ENCODE results near the gene TRPT1. TPM values are rescaled to one million over a fixed set of nuclear protein-coding genes. Genes with fewer than 3 reads are reported as not detected.

The TRPT1 gene
- polyA plus RNA-seq, 2 of the 4 experiments (the other 2 are of a cell fraction) = 18.6 to 28.5 TPM

DNA sequence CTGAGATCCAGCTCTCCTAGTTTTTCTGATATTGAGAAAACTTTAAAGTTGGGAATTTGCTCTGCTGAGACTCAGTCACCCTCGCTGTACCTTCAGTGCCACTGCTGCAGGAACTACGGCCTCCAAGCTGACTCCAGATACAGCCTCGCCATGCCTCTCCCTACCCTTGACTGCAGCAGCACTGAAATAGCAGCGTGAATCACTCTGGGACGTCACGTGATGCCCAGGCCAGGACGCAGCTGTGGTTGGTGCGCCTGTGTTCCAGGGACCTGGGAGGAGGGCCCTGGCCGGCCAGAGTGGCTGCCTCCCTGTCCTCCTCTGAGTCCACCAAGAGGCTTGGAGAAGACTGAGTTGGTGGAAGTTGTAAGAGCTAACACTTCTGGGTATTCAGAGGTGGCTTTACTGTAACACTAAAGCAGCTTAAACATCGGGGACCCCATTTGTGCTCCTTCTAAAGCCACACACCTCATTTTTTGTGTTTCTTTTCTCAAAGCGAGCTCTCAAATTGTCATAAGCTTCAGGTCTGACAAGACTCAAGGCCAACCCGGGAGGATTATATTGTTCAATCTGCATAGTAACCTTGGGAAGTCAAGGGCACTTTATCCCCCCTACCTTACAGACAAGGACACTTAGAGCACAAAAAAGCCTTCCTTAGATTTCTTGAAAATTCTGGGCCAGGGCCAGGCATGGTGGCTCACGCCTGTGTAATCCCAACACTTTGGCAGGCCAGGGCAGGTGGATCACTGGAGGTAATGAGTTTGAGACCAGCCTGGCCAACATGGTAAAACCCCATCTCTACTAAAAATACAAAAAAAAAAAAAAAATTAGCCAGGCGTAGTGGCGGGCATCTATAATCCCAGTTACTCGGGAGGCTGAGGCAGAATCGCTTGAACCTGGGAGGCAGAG is 44.2 kb downstream of the TRPT1 start (continued):
- TF ChIP-seq, protein P1, sequence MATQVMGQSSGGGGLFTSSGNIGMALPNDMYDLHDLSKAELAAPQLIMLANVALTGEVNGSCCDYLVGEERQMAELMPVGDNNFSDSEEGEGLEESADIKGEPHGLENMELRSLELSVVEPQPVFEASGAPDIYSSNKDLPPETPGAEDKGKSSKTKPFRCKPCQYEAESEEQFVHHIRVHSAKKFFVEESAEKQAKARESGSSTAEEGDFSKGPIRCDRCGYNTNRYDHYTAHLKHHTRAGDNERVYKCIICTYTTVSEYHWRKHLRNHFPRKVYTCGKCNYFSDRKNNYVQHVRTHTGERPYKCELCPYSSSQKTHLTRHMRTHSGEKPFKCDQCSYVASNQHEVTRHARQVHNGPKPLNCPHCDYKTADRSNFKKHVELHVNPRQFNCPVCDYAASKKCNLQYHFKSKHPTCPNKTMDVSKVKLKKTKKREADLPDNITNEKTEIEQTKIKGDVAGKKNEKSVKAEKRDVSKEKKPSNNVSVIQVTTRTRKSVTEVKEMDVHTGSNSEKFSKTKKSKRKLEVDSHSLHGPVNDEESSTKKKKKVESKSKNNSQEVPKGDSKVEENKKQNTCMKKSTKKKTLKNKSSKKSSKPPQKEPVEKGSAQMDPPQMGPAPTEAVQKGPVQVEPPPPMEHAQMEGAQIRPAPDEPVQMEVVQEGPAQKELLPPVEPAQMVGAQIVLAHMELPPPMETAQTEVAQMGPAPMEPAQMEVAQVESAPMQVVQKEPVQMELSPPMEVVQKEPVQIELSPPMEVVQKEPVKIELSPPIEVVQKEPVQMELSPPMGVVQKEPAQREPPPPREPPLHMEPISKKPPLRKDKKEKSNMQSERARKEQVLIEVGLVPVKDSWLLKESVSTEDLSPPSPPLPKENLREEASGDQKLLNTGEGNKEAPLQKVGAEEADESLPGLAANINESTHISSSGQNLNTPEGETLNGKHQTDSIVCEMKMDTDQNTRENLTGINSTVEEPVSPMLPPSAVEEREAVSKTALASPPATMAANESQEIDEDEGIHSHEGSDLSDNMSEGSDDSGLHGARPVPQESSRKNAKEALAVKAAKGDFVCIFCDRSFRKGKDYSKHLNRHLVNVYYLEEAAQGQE (IDR thresholded peaks at IDR 0.05) = no peak
- TF ChIP-seq MAZ (IDR thresholded peaks at IDR 0.05; ENCODE audit: borderline replicate concordance, low read depth, low read length) (no peak), CHD4 (IDR thresholded peaks at IDR 0.05; ENCODE audit: borderline replicate concordance) (no peak), MAFK (IDR thresholded peaks at IDR 0.05; ENCODE audit: partially characterized antibody) (no peak), FOSL2 (IDR thresholded peaks at IDR 0.05) (peak; percentile 22; the same call in 1 of the 2 replicates), FOSL2 (CRISPR knock-in tag; IDR thresholded peaks at IDR 0.05) (peak; percentile 84), EHF (CRISPR knock-in tag; IDR thresholded peaks at IDR 0.05) (no peak), RNF2 (IDR thresholded peaks at IDR 0.05; ENCODE audit: borderline replicate concordance, low read depth) (no peak), JUN (IDR thresholded peaks at IDR 0.05) (peak in 1 of 2 experiments; percentile 47; a peak in 1 of 5 replicates), POLR2A (IDR thresholded peaks at IDR 0.05; ENCODE audit: low read length) (peak; percentile 91), BHLHE40 (IDR thresholded peaks at IDR 0.05; ENCODE audit: low read depth, low read length) (no peak), RCOR1 (IDR thresholded peaks at IDR 0.05; ENCODE audit: low read depth, low read length) (no peak), TP53 (CRISPR knock-in tag; IDR thresholded peaks at IDR 0.05) (no peak), ZFP36 (IDR thresholded peaks at IDR 0.05; ENCODE audit: borderline replicate concordance, partially characterized antibody) (no peak), HOXA7 (CRISPR knock-in tag; IDR thresholded peaks at IDR 0.05) (no peak), EHMT2 (IDR thresholded peaks at IDR 0.05; ENCODE audit: low read depth) (no peak), TFCP2L1 (CRISPR knock-in tag; IDR thresholded peaks at IDR 0.05) (no peak), CEBPB (IDR thresholded peaks at IDR 0.05) (no peak), ZSCAN20 (CRISPR knock-in tag; IDR thresholded peaks at IDR 0.05) (0 out of 2 replicates have a peak, but pooled peaks have one; percentile 21), EP300 (IDR thresholded peaks at IDR 0.05) (no peak), SMC3 (IDR thresholded peaks at IDR 0.05) (no peak)
- TF ChIP-seq, protein P2, sequence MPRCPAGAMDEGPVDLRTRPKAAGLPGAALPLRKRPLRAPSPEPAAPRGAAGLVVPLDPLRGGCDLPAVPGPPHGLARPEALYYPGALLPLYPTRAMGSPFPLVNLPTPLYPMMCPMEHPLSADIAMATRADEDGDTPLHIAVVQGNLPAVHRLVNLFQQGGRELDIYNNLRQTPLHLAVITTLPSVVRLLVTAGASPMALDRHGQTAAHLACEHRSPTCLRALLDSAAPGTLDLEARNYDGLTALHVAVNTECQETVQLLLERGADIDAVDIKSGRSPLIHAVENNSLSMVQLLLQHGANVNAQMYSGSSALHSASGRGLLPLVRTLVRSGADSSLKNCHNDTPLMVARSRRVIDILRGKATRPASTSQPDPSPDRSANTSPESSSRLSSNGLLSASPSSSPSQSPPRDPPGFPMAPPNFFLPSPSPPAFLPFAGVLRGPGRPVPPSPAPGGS (IDR thresholded peaks at IDR 0.05) = no peak
- TF ChIP-seq, protein P3, sequence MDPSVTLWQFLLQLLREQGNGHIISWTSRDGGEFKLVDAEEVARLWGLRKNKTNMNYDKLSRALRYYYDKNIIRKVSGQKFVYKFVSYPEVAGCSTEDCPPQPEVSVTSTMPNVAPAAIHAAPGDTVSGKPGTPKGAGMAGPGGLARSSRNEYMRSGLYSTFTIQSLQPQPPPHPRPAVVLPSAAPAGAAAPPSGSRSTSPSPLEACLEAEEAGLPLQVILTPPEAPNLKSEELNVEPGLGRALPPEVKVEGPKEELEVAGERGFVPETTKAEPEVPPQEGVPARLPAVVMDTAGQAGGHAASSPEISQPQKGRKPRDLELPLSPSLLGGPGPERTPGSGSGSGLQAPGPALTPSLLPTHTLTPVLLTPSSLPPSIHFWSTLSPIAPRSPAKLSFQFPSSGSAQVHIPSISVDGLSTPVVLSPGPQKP (IDR thresholded peaks at IDR 0.05; ENCODE audit: low read depth, low read length) = no peak
- TF ChIP-seq, protein P4, sequence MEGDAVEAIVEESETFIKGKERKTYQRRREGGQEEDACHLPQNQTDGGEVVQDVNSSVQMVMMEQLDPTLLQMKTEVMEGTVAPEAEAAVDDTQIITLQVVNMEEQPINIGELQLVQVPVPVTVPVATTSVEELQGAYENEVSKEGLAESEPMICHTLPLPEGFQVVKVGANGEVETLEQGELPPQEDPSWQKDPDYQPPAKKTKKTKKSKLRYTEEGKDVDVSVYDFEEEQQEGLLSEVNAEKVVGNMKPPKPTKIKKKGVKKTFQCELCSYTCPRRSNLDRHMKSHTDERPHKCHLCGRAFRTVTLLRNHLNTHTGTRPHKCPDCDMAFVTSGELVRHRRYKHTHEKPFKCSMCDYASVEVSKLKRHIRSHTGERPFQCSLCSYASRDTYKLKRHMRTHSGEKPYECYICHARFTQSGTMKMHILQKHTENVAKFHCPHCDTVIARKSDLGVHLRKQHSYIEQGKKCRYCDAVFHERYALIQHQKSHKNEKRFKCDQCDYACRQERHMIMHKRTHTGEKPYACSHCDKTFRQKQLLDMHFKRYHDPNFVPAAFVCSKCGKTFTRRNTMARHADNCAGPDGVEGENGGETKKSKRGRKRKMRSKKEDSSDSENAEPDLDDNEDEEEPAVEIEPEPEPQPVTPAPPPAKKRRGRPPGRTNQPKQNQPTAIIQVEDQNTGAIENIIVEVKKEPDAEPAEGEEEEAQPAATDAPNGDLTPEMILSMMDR (IDR thresholded peaks at IDR 0.05) = no peak

All from A549 (cell line).